ENCODE measurements around the gene AGBL1.

- TF ChIP-seq ZBTB6 (tag by site-specific recombination; IDR thresholded peaks at IDR 0.05) (no peak), ZNF174 (tag by site-specific recombination; IDR thresholded peaks at IDR 0.05) (no peak), CTCF (tag by site-specific recombination; IDR thresholded peaks at IDR 0.05) (no peak), TCF7L2 (IDR thresholded peaks at IDR 0.05; ENCODE audit: borderline replicate concordance, low read depth, low read length) (no peak), YY1 (tag by site-specific recombination; IDR thresholded peaks at IDR 0.05) (no peak), ZBTB17 (tag by site-specific recombination; IDR thresholded peaks at IDR 0.05) (no peak), ZNF76 (tag by site-specific recombination; IDR thresholded peaks at IDR 0.05; ENCODE audit: borderline replicate concordance, low read depth) (no peak), REST (tag by site-specific recombination; IDR thresholded peaks at IDR 0.05) (no peak), MYNN (tag by site-specific recombination; IDR thresholded peaks at IDR 0.05; ENCODE audit: borderline replicate concordance) (no peak), ZNF423 (tag by site-specific recombination; IDR thresholded peaks at IDR 0.05) (no peak)
These were observed 952.0 kb downstream of the AGBL1 start for GRCh38 chr15:87031540-87032230.
